IMR-90 (cell line): ENCODE data around the gene TARS3. TPM values are rescaled to one million over a fixed set of nuclear protein-coding genes. Genes with fewer than 3 reads are reported as not detected.
A peak's percentile ranks its signal among the peaks of the same experiment; 100 is the strongest.

Source experiments
- ATAC-seq: fragments of 200-7000 bp; cut with Tn5 transposase; 2 replicates; pipeline ENCODE4 v1.9.1; 2020; ENCODE audit warnings: low read depth, mild to moderate bottlenecking, moderate library complexity
- BruUV-seq: library from RNA; stranded (reverse); fragments of 400-500 nt; replicated peaks from 2 replicates; lab custom pipeline; 2021; lab: Mats Ljungman, UMichigan
- CTCF ChIA-PET: fragments of 300-600 bp; formaldehyde crosslinking; extraction: SDS; loops from one replicate; lab custom pipeline; 2021; ENCODE audit warnings: antibody characterized with exemption; lab: Yijun Ruan, JAX
- POLR2A ChIA-PET: fragments of 300-600 bp; sonication (Branson Sonifier 250); formaldehyde crosslinking; loops from one replicate; lab custom pipeline; 2022; ENCODE audit warnings: antibody characterized with exemption; ENCODE audit not compliant: unreplicated experiment; lab: Charles Lee
- DNase-seq: peaks from one replicate; pipeline ENCODE4 v3.0.0; 2013
- H2AFZ ChIP-seq: replicated peaks from 2 replicates; pipeline ENCODE3; 2013; ENCODE audit warnings: low read length, mild to moderate bottlenecking; ENCODE audit not compliant: poor library complexity
- H2AK5ac ChIP-seq: 2 replicates; pipeline ENCODE4 v1.6.1; 2013; ENCODE audit warnings: low read depth, low read length, inconsistent platforms
- H2AK9ac ChIP-seq: replicated peaks from 2 replicates; pipeline ENCODE3; 2013; ENCODE audit warnings: mild to moderate bottlenecking, low read depth, low read length, moderate library complexity; ENCODE audit not compliant: poor library complexity
- H2BK120ac ChIP-seq: 2 replicates; pipeline ENCODE4 v1.6.1; 2013; ENCODE audit warnings: low read depth, low read length, inconsistent platforms
- H2BK15ac ChIP-seq: 3 replicates; pipeline ENCODE4 v1.6.1; 2013; ENCODE audit warnings: low read depth, low read length, inconsistent platforms
- H2BK20ac ChIP-seq: 2 replicates; pipeline ENCODE4 v1.6.1; 2013; ENCODE audit warnings: low read depth, mild to moderate bottlenecking, inconsistent platforms, low read length, moderate library complexity
- H2BK5ac ChIP-seq: 2 replicates; pipeline ENCODE4 v1.6.1; 2013; ENCODE audit warnings: mild to moderate bottlenecking, low read depth, low read length, inconsistent platforms; ENCODE audit not compliant: poor library complexity, severe bottlenecking
- H3K14ac ChIP-seq: replicated peaks from 2 replicates; pipeline ENCODE4 v1.6.1; 2013; ENCODE audit warnings: low read depth, low read length, inconsistent platforms
- H3K18ac ChIP-seq: 2 replicates; pipeline ENCODE4 v1.6.1; 2013; ENCODE audit warnings: low read depth, low read length, control low read depth
- H3K23ac ChIP-seq: 2 replicates; pipeline ENCODE4 v1.6.1; 2013; ENCODE audit warnings: low read depth, low read length, inconsistent platforms
- H3K27ac ChIP-seq: 2 replicates; pipeline ENCODE4 v1.5.1; 2013; ENCODE audit warnings: mild to moderate bottlenecking, control low read depth, low read length; ENCODE audit not compliant: insufficient read depth
- H3K27me3 ChIP-seq: 2 replicates; pipeline ENCODE4 v1.6.1; 2013; ENCODE audit warnings: low read length; ENCODE audit not compliant: control insufficient read depth, insufficient read depth
- H3K36me3 ChIP-seq: 2 replicates; pipeline ENCODE4 v1.6.1; 2013; ENCODE audit warnings: low read length, mixed read lengths; ENCODE audit not compliant: control insufficient read depth, insufficient read depth
- H3K4ac ChIP-seq: 2 replicates; pipeline ENCODE4 v1.6.1; 2013; ENCODE audit warnings: low read depth, low read length, inconsistent platforms
- H3K4me1 ChIP-seq: 2 replicates; pipeline ENCODE4 v1.6.1; 2013; ENCODE audit warnings: low read length, mixed read lengths; ENCODE audit not compliant: control insufficient read depth, insufficient read depth
- H3K4me2 ChIP-seq: 2 replicates; pipeline ENCODE4 v1.6.1; 2013; ENCODE audit warnings: low read depth, mild to moderate bottlenecking, control low read depth, low read length, moderate library complexity
- H3K4me3 ChIP-seq: 2 replicates; pipeline ENCODE4 v1.5.1; 2013; ENCODE audit warnings: low read depth, mild to moderate bottlenecking, control low read depth, low read length, moderate library complexity; ENCODE audit not compliant: insufficient read depth
- H3K56ac ChIP-seq: 2 replicates; pipeline ENCODE4 v1.6.1; 2013; ENCODE audit warnings: low read length, inconsistent platforms; ENCODE audit not compliant: insufficient read depth; ENCODE audit errors: extremely low read depth
- H3K79me1 ChIP-seq, 2 experiments: 2 replicates each; pipeline ENCODE4 v1.6.1; 2013; ENCODE audit warnings: low read length in 2 of 2, inconsistent platforms in 1 of 2, low read depth in 1 of 2
- H3K9ac ChIP-seq: 2 replicates; pipeline ENCODE4 v1.6.1; 2013; ENCODE audit warnings: low read depth, low read length, control low read depth
- H3K9me1 ChIP-seq: 2 replicates; pipeline ENCODE4 v1.6.1; 2013; ENCODE audit warnings: low read length, inconsistent platforms; ENCODE audit not compliant: insufficient read depth
- H3K9me3 ChIP-seq: 2 replicates; pipeline ENCODE4 v1.6.1; 2013; ENCODE audit warnings: low read length; ENCODE audit not compliant: control insufficient read depth, insufficient read depth
- H4K20me1 ChIP-seq: 2 replicates; pipeline ENCODE4 v1.6.1; 2013; ENCODE audit warnings: low read length, inconsistent platforms; ENCODE audit not compliant: insufficient read depth
- H4K5ac ChIP-seq: 2 replicates; pipeline ENCODE4 v1.6.1; 2013; ENCODE audit warnings: mild to moderate bottlenecking, low read depth, low read length, control low read depth
- H4K8ac ChIP-seq, 2 experiments: 2 replicates each; pipeline ENCODE4 v1.6.1; 2013; ENCODE audit warnings: low read depth in 2 of 2, low read length in 2 of 2, control low read depth in 1 of 2, inconsistent platforms in 1 of 2
- H4K91ac ChIP-seq: 2 replicates; pipeline ENCODE4 v1.6.1; 2013; ENCODE audit warnings: low read depth, low read length, inconsistent platforms; ENCODE audit not compliant: insufficient read depth
- BHLHE40 ChIP-seq: fragments of 150-350 bp; IDR thresholded peaks from 2 replicates; pipeline ENCODE4 v1.6.1; 2016; ENCODE audit warnings: mild to moderate bottlenecking, low read depth, low read length
- CEBPB ChIP-seq: IDR thresholded peaks from 2 replicates; pipeline ENCODE4 v1.6.1; 2012; ENCODE audit warnings: low read depth, low read length, improper control_type of control experiment
- CHD1 ChIP-seq: IDR thresholded peaks from 2 replicates; pipeline ENCODE4 v1.6.1; 2012; ENCODE audit warnings: low read depth, low read length, improper control_type of control experiment
- FOS ChIP-seq: fragments of 150-350 bp; IDR thresholded peaks from 2 replicates; pipeline ENCODE4 v1.6.1; 2016; ENCODE audit warnings: low read depth, low read length
- MAFK ChIP-seq: IDR thresholded peaks from 2 replicates; pipeline ENCODE4 v1.6.1; 2012; ENCODE audit warnings: low read depth, low read length, improper control_type of control experiment
- MAZ ChIP-seq: IDR thresholded peaks from 2 replicates; pipeline ENCODE4 v1.6.1; 2012; ENCODE audit warnings: low read depth, mild to moderate bottlenecking, low read length, improper control_type of control experiment, moderate library complexity, borderline replicate concordance
- MXI1 ChIP-seq: IDR thresholded peaks from 2 replicates; pipeline ENCODE4 v1.6.1; 2012; ENCODE audit warnings: low read depth, mild to moderate bottlenecking, low read length, moderate library complexity, borderline replicate concordance
- NFE2L2 ChIP-seq: fragments of 150-350 bp; IDR thresholded peaks from 2 replicates; pipeline ENCODE4 v1.6.1; 2016; ENCODE audit warnings: low read depth, mild to moderate bottlenecking, low read length
- POLR2A ChIP-seq: IDR thresholded peaks from 2 replicates; pipeline ENCODE4 v1.6.1; 2012; ENCODE audit warnings: mild to moderate bottlenecking, low read depth, low read length
- RAD21 ChIP-seq: IDR thresholded peaks from 2 replicates; pipeline ENCODE4 v1.6.1; 2012; ENCODE audit warnings: low read length, improper control_type of control experiment
- RCOR1 ChIP-seq: IDR thresholded peaks from 2 replicates; pipeline ENCODE4 v1.6.1; 2012; ENCODE audit warnings: mild to moderate bottlenecking, low read length, improper control_type of control experiment; ENCODE audit not compliant: insufficient replicate concordance
- RFX5 ChIP-seq: IDR thresholded peaks from 2 replicates; pipeline ENCODE4 v1.8.0; 2012; ENCODE audit warnings: low read depth, mild to moderate bottlenecking, low read length, moderate library complexity
- SMC3 ChIP-seq: fragments of 150-350 bp; IDR thresholded peaks from 2 replicates; pipeline ENCODE4 v1.6.1; 2016; ENCODE audit warnings: low read depth, mild to moderate bottlenecking, antibody characterized with exemption, low read length, moderate library complexity
- WGBS, 2 experiments: methylation state at CpG; one replicate each; pipeline versions ENCODE4 v1.1.5 to v1.1.7; 2013; ENCODE audit warnings: missing lambda C conversion rate in 2 of 2; ENCODE audit not compliant: insufficient read length in 1 of 2; ENCODE audit errors: extremely low coverage in 2 of 2; 5-methylcytosine and 5-hydroxymethylcytosine counted together
- dilution Hi-C: fragments of 300-500 bp; cut with HindIII; formaldehyde crosslinking; loops from one replicate; pipeline ENCODE4 v1.14.3; 2018; ENCODE audit warnings: low sequenced_read_pairs; ENCODE audit not compliant: unreplicated experiment
- in situ Hi-C: fragments of 300-500 bp; cut with MboI; formaldehyde crosslinking; loops from 3 replicates; pipeline ENCODE4 v1.14.3; 2019; ENCODE audit warnings: low sequenced_read_pairs, inconsistent platforms, mixed read lengths
- intact Hi-C: fragments of 100-400 bp; cut with micrococcal nuclease; formaldehyde crosslinking; loops from 2 replicates; pipeline ENCODE4 v1.10.0; 2022
- polyA plus RNA-seq, 3 experiments: library from polyadenylated mRNA; depleted of rRNA; stranded (reverse); fragments of >200 nt; gene quantifications; 2 replicates each; pipeline ENCODE4 v1.2.3, GENCODE V29; 2012; ENCODE audit warnings: low replicate concordance in 1 of 3
- total RNA-seq: library from RNA; depleted of rRNA; stranded (reverse); fragments of >200 nt; gene quantifications from 2 replicates; pipeline ENCODE4 v1.2.3, GENCODE V29; 2012
- TF ChIP-seq, protein P1 (sequence below): fragments of 150-350 bp; IDR thresholded peaks from 2 replicates; pipeline ENCODE4 v1.6.1; 2016; ENCODE audit warnings: low read depth, mild to moderate bottlenecking, low read length, moderate library complexity, borderline replicate concordance
- TF ChIP-seq, protein P2 (sequence below): fragments of 150-350 bp; IDR thresholded peaks from 2 replicates; pipeline ENCODE4 v1.6.1; 2017; ENCODE audit warnings: mild to moderate bottlenecking, antibody characterized with exemption, low read length, low read depth
- TF ChIP-seq, protein P3 (sequence below): conservative IDR thresholded peaks from 2 replicates; pipeline ENCODE4 v1.5.1; 2012; ENCODE audit warnings: mild to moderate bottlenecking, low read depth, low read length, improper control_type of control experiment

TARS3 gene
- total and polyA plus RNA-seq, 2 of the 4 experiments (the other 2 are of a cell fraction) = 3.4 to 9.3 TPM

DNA sequence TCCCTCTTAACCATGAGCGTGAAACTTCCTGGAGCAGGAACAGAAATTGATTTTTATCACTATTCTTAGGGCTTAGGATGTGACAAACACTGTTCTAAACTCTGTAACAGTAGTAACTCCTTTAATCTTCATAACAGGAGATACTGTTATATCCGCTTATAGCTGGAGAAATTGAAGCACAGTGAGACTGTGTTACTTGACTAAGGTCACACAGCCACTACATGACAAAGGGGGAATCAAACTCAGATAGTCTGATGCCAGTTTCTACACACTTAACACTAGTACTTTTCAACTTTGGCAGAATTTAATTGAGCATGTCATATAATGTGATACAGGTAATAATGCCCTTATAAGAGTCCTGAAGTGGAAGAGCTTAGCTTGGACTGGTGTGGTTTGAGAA lies 800 bp upstream of the TARS3 start:
- Histone ChIP-seq H2BK15ac (no peak overlapping the region), H3K14ac (no peak overlapping the region), H2AK9ac (no peak overlapping the region), H4K5ac (no peak overlapping the region), H3K27ac (no peak overlapping the region), H2AFZ (no peak overlapping the region), H3K27me3 (no peaks in the 10 kb centered on the region), H4K8ac (peak overlapping the region in 1 of 2 experiments; percentile 67; a peak in 1 of 4 replicates), H4K20me1 (no peaks in the 10 kb centered on the region), H4K91ac (no peak overlapping the region), H2BK20ac (no peak overlapping the region), H3K4me2 (no peak overlapping the region), H3K18ac (no peak overlapping the region), H3K4ac (no peak overlapping the region), H2BK5ac (no peak overlapping the region), H3K4me1 (no peaks in the 10 kb centered on the region), H3K9me1 (no peaks in the 10 kb centered on the region), H3K56ac (no peak overlapping the region), H3K9me3 (no peaks in the 10 kb centered on the region), H3K4me3 (no peak overlapping the region), H3K79me1 (peaks cover 13 to 22% of the 10 kb centered on the region in 2 experiments), H2BK120ac (no peak overlapping the region), H2AK5ac (no peak overlapping the region), H3K23ac (no peak overlapping the region), H3K9ac (no peak overlapping the region), H3K36me3 (peaks cover 15% of the 10 kb centered on the region)
- BruUV-seq = no TSS peak
- dilution Hi-C loops (no loop called here), in situ Hi-C loops (no loop called here), intact Hi-C loops (no loop called here)
- CTCF ChIA-PET = no interaction called here
- WGBS, 2 experiments = 83% methylated on average over 1 of the region's 2 CpGs; no CpG with 5 or more reads in 1 of the 2 experiments
- DNase-seq = no peak
- no peak for ATAC-seq
- TF ChIP-seq, protein P1, sequence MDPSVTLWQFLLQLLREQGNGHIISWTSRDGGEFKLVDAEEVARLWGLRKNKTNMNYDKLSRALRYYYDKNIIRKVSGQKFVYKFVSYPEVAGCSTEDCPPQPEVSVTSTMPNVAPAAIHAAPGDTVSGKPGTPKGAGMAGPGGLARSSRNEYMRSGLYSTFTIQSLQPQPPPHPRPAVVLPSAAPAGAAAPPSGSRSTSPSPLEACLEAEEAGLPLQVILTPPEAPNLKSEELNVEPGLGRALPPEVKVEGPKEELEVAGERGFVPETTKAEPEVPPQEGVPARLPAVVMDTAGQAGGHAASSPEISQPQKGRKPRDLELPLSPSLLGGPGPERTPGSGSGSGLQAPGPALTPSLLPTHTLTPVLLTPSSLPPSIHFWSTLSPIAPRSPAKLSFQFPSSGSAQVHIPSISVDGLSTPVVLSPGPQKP = no peak
- TF ChIP-seq, protein P2, sequence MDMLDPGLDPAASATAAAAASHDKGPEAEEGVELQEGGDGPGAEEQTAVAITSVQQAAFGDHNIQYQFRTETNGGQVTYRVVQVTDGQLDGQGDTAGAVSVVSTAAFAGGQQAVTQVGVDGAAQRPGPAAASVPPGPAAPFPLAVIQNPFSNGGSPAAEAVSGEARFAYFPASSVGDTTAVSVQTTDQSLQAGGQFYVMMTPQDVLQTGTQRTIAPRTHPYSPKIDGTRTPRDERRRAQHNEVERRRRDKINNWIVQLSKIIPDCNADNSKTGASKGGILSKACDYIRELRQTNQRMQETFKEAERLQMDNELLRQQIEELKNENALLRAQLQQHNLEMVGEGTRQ = no peak
- no peak for TF ChIP-seq CEBPB
- no peak for TF ChIP-seq RCOR1
- TF ChIP-seq SMC3 = no peak
- TF ChIP-seq RAD21 = no peak
- TF ChIP-seq, protein P3, sequence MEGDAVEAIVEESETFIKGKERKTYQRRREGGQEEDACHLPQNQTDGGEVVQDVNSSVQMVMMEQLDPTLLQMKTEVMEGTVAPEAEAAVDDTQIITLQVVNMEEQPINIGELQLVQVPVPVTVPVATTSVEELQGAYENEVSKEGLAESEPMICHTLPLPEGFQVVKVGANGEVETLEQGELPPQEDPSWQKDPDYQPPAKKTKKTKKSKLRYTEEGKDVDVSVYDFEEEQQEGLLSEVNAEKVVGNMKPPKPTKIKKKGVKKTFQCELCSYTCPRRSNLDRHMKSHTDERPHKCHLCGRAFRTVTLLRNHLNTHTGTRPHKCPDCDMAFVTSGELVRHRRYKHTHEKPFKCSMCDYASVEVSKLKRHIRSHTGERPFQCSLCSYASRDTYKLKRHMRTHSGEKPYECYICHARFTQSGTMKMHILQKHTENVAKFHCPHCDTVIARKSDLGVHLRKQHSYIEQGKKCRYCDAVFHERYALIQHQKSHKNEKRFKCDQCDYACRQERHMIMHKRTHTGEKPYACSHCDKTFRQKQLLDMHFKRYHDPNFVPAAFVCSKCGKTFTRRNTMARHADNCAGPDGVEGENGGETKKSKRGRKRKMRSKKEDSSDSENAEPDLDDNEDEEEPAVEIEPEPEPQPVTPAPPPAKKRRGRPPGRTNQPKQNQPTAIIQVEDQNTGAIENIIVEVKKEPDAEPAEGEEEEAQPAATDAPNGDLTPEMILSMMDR = no peak
- TF ChIP-seq NFE2L2 = no peak
- no peak for TF ChIP-seq MAFK
- TF ChIP-seq BHLHE40 = no peak
- no peak for TF ChIP-seq RFX5
- TF ChIP-seq CHD1 = no peak
- no peak for TF ChIP-seq FOS
- no peak for TF ChIP-seq MAZ
- no peak for TF ChIP-seq MXI1
- TF ChIP-seq POLR2A = no peak
- POLR2A ChIA-PET = no interaction called here
